GM23338 (cell line): ENCODE results near the gene MYOZ3. TPM values are rescaled to one million over a fixed set of nuclear protein-coding genes. Genes with fewer than 3 reads are reported as not detected.

Experiments used
- ATAC-seq: fragments of 200-7000 bp; cut with Tn5 transposase; 3 replicates; pipeline ENCODE4 v1.9.1; 2020
- DNase-seq: peaks from one replicate; pipeline ENCODE4 v3.0.0-alpha.2; 2015; ENCODE audit warnings: low spot score
- H2AFZ ChIP-seq: fragments of 200-600 bp; sonication (generic); 2 replicates; pipeline ENCODE4 v1.8.0; 2016; ENCODE audit warnings: antibody characterized with exemption, mild to moderate bottlenecking, moderate library complexity
- H3F3A ChIP-seq: fragments of 200-600 bp; sonication (generic); replicated peaks from 2 replicates; pipeline ENCODE4 v1.8.0; 2017; ENCODE audit warnings: antibody characterized with exemption, mixed run types, low read depth
- H3K27ac ChIP-seq: fragments of 200-600 bp; sonication (generic); 2 replicates; pipeline ENCODE4 v1.6.1; 2016; ENCODE audit warnings: low read depth
- H3K27me3 ChIP-seq: fragments of 200-600 bp; sonication (generic); 2 replicates; pipeline ENCODE4 v1.8.0; 2016; ENCODE audit warnings: mild to moderate bottlenecking, mixed run types, moderate library complexity; ENCODE audit not compliant: insufficient read depth
- H3K36me3 ChIP-seq: fragments of 200-600 bp; sonication (generic); 2 replicates; pipeline ENCODE4 v1.8.0; 2016; ENCODE audit warnings: mild to moderate bottlenecking; ENCODE audit not compliant: insufficient read depth
- H3K4me1 ChIP-seq: fragments of 200-600 bp; sonication (generic); 2 replicates; pipeline ENCODE4 v1.8.0; 2016; ENCODE audit warnings: mild to moderate bottlenecking, moderate library complexity; ENCODE audit not compliant: insufficient read depth
- H3K4me2 ChIP-seq: fragments of 200-600 bp; sonication (generic); 2 replicates; pipeline ENCODE4 v1.7.1; 2017; ENCODE audit warnings: mixed run types
- H3K4me3 ChIP-seq: fragments of 200-600 bp; sonication (generic); 2 replicates; pipeline ENCODE4 v1.6.1; 2016; ENCODE audit warnings: mixed run types
- H3K79me2 ChIP-seq: fragments of 200-600 bp; sonication (generic); replicated peaks from 2 replicates; pipeline ENCODE4 v1.8.0; 2017; ENCODE audit warnings: mild to moderate bottlenecking; ENCODE audit not compliant: insufficient read depth
- H3K9me2 ChIP-seq: fragments of 200-600 bp; sonication (generic); 2 replicates; pipeline ENCODE4 v1.8.0; 2017; ENCODE audit not compliant: insufficient read depth
- H4K20me1 ChIP-seq: fragments of 200-600 bp; sonication (generic); replicated peaks from 2 replicates; pipeline ENCODE4 v1.8.0; 2017; ENCODE audit warnings: mild to moderate bottlenecking; ENCODE audit not compliant: insufficient read depth
- H3K27ac Mint-ChIP-seq: 2 replicates; pipeline ENCODE4 v1.8.0; 2020; ENCODE audit warnings: inconsistent platforms, mild to moderate bottlenecking, moderate library complexity, mixed read lengths
- H3K27me3 Mint-ChIP-seq: 3 replicates; pipeline ENCODE4 v1.8.0; 2022; ENCODE audit warnings: low read depth, mild to moderate bottlenecking, moderate library complexity, mixed read lengths, inconsistent platforms; ENCODE audit not compliant: insufficient read depth, poor library complexity
- H3K36me3 Mint-ChIP-seq: 3 replicates; pipeline ENCODE4 v1.8.0; 2021; ENCODE audit warnings: low read depth, mild to moderate bottlenecking, inconsistent platforms, moderate library complexity, mixed read lengths
- H3K4me1 Mint-ChIP-seq: 3 replicates; pipeline ENCODE4 v1.8.0; 2020; ENCODE audit warnings: mild to moderate bottlenecking, inconsistent platforms, mixed read lengths
- H3K4me3 Mint-ChIP-seq: 3 replicates; pipeline ENCODE4 v1.8.0; 2021; ENCODE audit warnings: moderate library complexity, mild to moderate bottlenecking, inconsistent platforms, mixed read lengths
- H3K9me3 Mint-ChIP-seq: 3 replicates; pipeline ENCODE4 v1.8.0; 2020; ENCODE audit warnings: moderate library complexity, mild to moderate bottlenecking, inconsistent platforms, mixed read lengths
- CREB1 ChIP-seq: fragments of 250-450 bp; sonication (Bioruptor Pico); IDR thresholded peaks from 2 replicates; pipeline ENCODE4 v1.5.0; 2020; ENCODE audit warnings: low read depth, mild to moderate bottlenecking, moderate library complexity
- EZH2 ChIP-seq: fragments of 200-600 bp; sonication (generic); IDR thresholded peaks from one replicate; pipeline ENCODE4 v1.8.0; 2017; ENCODE audit warnings: antibody characterized with exemption, mild to moderate bottlenecking, low read depth; ENCODE audit not compliant: unreplicated experiment
- EZH2phosphoT487 ChIP-seq: fragments of 200-600 bp; sonication (generic); IDR thresholded peaks from one replicate; pipeline ENCODE4 v1.8.1; 2018; ENCODE audit warnings: antibody characterized with exemption; ENCODE audit not compliant: unreplicated experiment
- JUNB ChIP-seq: IDR thresholded peaks from one replicate; pipeline ENCODE4 v1.6.1; 2016; ENCODE audit warnings: antibody characterized with exemption; ENCODE audit not compliant: unreplicated experiment
- NANOG ChIP-seq: IDR thresholded peaks from 2 replicates; pipeline ENCODE4 v1.6.1; 2016; ENCODE audit warnings: antibody characterized with exemption, borderline replicate concordance
- POLR2AphosphoS5 ChIP-seq: IDR thresholded peaks from 2 replicates; pipeline ENCODE4 v1.6.1; 2016; ENCODE audit warnings: antibody characterized with exemption, low read depth
- STAT1 ChIP-seq: IDR thresholded peaks from one replicate; pipeline ENCODE4 v1.6.1; 2016; ENCODE audit warnings: antibody characterized with exemption; ENCODE audit not compliant: unreplicated experiment
- ZNF114 ChIP-seq: fragments of 250-450 bp; sonication (Bioruptor Pico); IDR thresholded peaks from 2 replicates; pipeline ENCODE4 v1.5.0; 2020; ENCODE audit warnings: mild to moderate bottlenecking, moderate library complexity
- ZNF331 ChIP-seq: fragments of 250-450 bp; sonication (Bioruptor Pico); IDR thresholded peaks from 2 replicates; pipeline ENCODE4 v1.5.0; 2020; ENCODE audit warnings: low read depth, mild to moderate bottlenecking, moderate library complexity
- polyA plus RNA-seq: library from polyadenylated mRNA; unstranded; fragments of >200 nt; fragmentation: Nextera tagmentation; extraction: Ambion mirVana; gene quantifications from 2 replicates; pipeline ENCODE4 v1.2.1, GENCODE V29; 2016
- total RNA-seq: library from RNA; depleted of rRNA; stranded (reverse); fragments of >200 nt; shearing (Covaris generic); gene quantifications from 2 replicates; pipeline ENCODE4 v1.2.3, GENCODE V29; 2014
- TF ChIP-seq, protein P1 (sequence below): IDR thresholded peaks from one replicate; pipeline ENCODE4 v1.6.1; 2018; ENCODE audit warnings: antibody characterized with exemption; ENCODE audit not compliant: unreplicated experiment
- TF ChIP-seq, protein P2 (sequence below): fragments of 250-450 bp; sonication (Bioruptor Pico); IDR thresholded peaks from 2 replicates; pipeline ENCODE4 v1.5.0; 2020; ENCODE audit warnings: mild to moderate bottlenecking, moderate library complexity
- TF ChIP-seq, protein P3 (sequence below): IDR thresholded peaks from 2 replicates; pipeline ENCODE4 v1.6.1; 2016; ENCODE audit warnings: antibody characterized with exemption
- TF ChIP-seq, protein P4 (sequence below), 2 experiments: fragments of 200-600 bp in 1 of 2; sonication (generic) in 1 of 2; conservative IDR thresholded peaks; 2 replicates each; pipeline versions ENCODE4 v1.5.1 to v1.6.1; 2016 to 2017; ENCODE audit warnings: antibody characterized with exemption in 2 of 2, low read depth in 2 of 2, mild to moderate bottlenecking in 2 of 2, moderate library complexity in 1 of 2

MYOZ3 gene
- total and polyA plus RNA-seq, 2 experiments from 2014 or later: 12.7 to 13.8 TPM

DNA sequence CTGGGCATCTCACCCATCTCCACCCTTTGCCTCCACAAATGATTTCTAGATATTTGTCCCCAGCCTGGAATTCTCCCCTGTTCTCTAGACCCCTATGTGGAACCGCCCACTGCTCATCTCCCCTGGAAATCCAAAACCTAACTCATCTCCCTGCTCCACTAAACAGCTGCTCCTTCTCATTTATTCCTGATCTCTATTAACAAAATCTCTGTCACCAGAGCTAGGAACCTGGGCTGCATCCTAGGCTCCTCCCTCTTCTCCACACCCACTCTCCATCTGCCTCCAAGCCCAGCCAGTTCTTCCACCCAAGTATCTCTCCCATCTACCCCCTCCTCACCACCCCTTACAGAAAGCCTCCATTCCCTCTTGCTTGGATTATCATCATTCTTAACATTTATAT, 44.5 kb upstream of the MYOZ3 start:
- no peaks in the 10 kb centered on the region for H3F3A ChIP-seq
- H3K79me2 ChIP-seq: no peaks in the 10 kb centered on the region
- peaks cover 34% of the 10 kb centered on the region for H3K4me1 Mint-ChIP-seq
- H3K9me2 ChIP-seq: no peaks in the 10 kb centered on the region
- DNase-seq (no peak), ATAC-seq (no peak)
- no peak overlapping the region for H3K4me3 Mint-ChIP-seq
- no peak for TF ChIP-seq CREB1 (CRISPR knock-in tag)
- TF ChIP-seq STAT1: no peak
- TF ChIP-seq, protein P1, sequence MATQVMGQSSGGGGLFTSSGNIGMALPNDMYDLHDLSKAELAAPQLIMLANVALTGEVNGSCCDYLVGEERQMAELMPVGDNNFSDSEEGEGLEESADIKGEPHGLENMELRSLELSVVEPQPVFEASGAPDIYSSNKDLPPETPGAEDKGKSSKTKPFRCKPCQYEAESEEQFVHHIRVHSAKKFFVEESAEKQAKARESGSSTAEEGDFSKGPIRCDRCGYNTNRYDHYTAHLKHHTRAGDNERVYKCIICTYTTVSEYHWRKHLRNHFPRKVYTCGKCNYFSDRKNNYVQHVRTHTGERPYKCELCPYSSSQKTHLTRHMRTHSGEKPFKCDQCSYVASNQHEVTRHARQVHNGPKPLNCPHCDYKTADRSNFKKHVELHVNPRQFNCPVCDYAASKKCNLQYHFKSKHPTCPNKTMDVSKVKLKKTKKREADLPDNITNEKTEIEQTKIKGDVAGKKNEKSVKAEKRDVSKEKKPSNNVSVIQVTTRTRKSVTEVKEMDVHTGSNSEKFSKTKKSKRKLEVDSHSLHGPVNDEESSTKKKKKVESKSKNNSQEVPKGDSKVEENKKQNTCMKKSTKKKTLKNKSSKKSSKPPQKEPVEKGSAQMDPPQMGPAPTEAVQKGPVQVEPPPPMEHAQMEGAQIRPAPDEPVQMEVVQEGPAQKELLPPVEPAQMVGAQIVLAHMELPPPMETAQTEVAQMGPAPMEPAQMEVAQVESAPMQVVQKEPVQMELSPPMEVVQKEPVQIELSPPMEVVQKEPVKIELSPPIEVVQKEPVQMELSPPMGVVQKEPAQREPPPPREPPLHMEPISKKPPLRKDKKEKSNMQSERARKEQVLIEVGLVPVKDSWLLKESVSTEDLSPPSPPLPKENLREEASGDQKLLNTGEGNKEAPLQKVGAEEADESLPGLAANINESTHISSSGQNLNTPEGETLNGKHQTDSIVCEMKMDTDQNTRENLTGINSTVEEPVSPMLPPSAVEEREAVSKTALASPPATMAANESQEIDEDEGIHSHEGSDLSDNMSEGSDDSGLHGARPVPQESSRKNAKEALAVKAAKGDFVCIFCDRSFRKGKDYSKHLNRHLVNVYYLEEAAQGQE: no peak
- TF ChIP-seq EZH2phosphoT487: no peak
- TF ChIP-seq, protein P2, sequence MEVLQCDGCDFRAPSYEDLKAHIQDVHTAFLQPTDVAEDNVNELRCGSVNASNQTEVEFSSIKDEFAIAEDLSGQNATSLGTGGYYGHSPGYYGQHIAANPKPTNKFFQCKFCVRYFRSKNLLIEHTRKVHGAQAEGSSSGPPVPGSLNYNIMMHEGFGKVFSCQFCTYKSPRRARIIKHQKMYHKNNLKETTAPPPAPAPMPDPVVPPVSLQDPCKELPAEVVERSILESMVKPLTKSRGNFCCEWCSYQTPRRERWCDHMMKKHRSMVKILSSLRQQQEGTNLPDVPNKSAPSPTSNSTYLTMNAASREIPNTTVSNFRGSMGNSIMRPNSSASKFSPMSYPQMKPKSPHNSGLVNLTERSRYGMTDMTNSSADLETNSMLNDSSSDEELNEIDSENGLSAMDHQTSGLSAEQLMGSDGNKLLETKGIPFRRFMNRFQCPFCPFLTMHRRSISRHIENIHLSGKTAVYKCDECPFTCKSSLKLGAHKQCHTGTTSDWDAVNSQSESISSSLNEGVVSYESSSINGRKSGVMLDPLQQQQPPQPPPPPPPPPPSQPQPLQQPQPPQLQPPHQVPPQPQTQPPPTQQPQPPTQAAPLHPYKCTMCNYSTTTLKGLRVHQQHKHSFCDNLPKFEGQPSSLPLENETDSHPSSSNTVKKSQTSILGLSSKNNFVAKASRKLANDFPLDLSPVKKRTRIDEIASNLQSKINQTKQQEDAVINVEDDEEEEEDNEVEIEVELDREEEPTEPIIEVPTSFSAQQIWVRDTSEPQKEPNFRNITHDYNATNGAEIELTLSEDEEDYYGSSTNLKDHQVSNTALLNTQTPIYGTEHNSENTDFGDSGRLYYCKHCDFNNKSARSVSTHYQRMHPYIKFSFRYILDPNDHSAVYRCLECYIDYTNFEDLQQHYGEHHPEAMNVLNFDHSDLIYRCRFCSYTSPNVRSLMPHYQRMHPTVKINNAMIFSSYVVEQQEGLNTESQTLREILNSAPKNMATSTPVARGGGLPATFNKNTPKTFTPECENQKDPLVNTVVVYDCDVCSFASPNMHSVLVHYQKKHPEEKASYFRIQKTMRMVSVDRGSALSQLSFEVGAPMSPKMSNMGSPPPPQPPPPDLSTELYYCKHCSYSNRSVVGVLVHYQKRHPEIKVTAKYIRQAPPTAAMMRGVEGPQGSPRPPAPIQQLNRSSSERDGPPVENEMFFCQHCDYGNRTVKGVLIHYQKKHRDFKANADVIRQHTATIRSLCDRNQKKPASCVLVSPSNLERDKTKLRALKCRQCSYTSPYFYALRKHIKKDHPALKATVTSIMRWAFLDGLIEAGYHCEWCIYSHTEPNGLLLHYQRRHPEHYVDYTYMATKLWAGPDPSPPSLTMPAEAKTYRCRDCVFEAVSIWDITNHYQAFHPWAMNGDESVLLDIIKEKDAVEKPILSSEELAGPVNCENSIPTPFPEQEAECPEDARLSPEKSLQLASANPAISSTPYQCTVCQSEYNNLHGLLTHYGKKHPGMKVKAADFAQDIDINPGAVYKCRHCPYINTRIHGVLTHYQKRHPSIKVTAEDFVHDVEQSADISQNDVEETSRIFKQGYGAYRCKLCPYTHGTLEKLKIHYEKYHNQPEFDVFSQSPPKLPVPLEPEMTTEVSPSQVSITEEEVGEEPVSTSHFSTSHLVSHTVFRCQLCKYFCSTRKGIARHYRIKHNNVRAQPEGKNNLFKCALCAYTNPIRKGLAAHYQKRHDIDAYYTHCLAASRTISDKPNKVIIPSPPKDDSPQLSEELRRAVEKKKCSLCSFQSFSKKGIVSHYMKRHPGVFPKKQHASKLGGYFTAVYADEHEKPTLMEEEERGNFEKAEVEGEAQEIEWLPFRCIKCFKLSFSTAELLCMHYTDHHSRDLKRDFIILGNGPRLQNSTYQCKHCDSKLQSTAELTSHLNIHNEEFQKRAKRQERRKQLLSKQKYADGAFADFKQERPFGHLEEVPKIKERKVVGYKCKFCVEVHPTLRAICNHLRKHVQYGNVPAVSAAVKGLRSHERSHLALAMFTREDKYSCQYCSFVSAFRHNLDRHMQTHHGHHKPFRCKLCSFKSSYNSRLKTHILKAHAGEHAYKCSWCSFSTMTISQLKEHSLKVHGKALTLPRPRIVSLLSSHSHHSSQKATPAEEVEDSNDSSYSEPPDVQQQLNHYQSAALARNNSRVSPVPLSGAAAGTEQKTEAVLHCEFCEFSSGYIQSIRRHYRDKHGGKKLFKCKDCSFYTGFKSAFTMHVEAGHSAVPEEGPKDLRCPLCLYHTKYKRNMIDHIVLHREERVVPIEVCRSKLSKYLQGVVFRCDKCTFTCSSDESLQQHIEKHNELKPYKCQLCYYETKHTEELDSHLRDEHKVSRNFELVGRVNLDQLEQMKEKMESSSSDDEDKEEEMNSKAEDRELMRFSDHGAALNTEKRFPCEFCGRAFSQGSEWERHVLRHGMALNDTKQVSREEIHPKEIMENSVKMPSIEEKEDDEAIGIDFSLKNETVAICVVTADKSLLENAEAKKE (CRISPR knock-in tag): no peak
- TF ChIP-seq POLR2AphosphoS5: no peak
- TF ChIP-seq NANOG: no peak
- no peak for TF ChIP-seq EZH2
- no peak for TF ChIP-seq JUNB
- TF ChIP-seq, protein P3, sequence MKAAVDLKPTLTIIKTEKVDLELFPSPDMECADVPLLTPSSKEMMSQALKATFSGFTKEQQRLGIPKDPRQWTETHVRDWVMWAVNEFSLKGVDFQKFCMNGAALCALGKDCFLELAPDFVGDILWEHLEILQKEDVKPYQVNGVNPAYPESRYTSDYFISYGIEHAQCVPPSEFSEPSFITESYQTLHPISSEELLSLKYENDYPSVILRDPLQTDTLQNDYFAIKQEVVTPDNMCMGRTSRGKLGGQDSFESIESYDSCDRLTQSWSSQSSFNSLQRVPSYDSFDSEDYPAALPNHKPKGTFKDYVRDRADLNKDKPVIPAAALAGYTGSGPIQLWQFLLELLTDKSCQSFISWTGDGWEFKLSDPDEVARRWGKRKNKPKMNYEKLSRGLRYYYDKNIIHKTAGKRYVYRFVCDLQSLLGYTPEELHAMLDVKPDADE: no peak
- TF ChIP-seq, protein P4, sequence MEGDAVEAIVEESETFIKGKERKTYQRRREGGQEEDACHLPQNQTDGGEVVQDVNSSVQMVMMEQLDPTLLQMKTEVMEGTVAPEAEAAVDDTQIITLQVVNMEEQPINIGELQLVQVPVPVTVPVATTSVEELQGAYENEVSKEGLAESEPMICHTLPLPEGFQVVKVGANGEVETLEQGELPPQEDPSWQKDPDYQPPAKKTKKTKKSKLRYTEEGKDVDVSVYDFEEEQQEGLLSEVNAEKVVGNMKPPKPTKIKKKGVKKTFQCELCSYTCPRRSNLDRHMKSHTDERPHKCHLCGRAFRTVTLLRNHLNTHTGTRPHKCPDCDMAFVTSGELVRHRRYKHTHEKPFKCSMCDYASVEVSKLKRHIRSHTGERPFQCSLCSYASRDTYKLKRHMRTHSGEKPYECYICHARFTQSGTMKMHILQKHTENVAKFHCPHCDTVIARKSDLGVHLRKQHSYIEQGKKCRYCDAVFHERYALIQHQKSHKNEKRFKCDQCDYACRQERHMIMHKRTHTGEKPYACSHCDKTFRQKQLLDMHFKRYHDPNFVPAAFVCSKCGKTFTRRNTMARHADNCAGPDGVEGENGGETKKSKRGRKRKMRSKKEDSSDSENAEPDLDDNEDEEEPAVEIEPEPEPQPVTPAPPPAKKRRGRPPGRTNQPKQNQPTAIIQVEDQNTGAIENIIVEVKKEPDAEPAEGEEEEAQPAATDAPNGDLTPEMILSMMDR (conservative IDR thresholded peaks at IDR 0.05; ENCODE audit: low read depth in 2 of 2): no peak
- TF ChIP-seq ZNF331 (CRISPR knock-in tag): no peak
- no peak for TF ChIP-seq ZNF114
- H4K20me1 ChIP-seq: no peaks in the 10 kb centered on the region
- H3K4me1 ChIP-seq: 0 out of 2 replicates have a peak, but pooled peaks cover 6% of the 10 kb centered on the region
- no peak overlapping the region for H3K27ac ChIP-seq
- no peak overlapping the region for H3K4me3 ChIP-seq
- H3K36me3 Mint-ChIP-seq: no peaks in the 10 kb centered on the region
- no peaks in the 10 kb centered on the region for H3K9me3 Mint-ChIP-seq
- H3K27ac Mint-ChIP-seq: no peak overlapping the region
- no peak overlapping the region for H3K4me2 ChIP-seq
- H3K27me3 Mint-ChIP-seq: peaks cover 4% of the 10 kb centered on the region
- no peaks in the 10 kb centered on the region for H3K27me3 ChIP-seq
- no peak overlapping the region for H2AFZ ChIP-seq
- H3K36me3 ChIP-seq: no peaks in the 10 kb centered on the region
